OCI-LY7 (cell line): ENCODE data around the gene GDPD4.

Source experiments
- CTCF ChIP-seq: fragments of 200-600 bp; sonication (generic); conservative IDR thresholded peaks from 2 replicates; pipeline ENCODE4 v1.5.1; 2014; ENCODE audit warnings: mild to moderate bottlenecking, antibody characterized with exemption, low read length, moderate library complexity, mixed read lengths
- EZH2phosphoT487 ChIP-seq: fragments of 200-600 bp; sonication (generic); IDR thresholded peaks from 2 replicates; pipeline ENCODE4 v1.6.1; 2018; ENCODE audit warnings: low read depth, borderline replicate concordance, mild to moderate bottlenecking, mixed run types, antibody characterized with exemption, low read length, moderate library complexity, mixed read lengths

DNA sequence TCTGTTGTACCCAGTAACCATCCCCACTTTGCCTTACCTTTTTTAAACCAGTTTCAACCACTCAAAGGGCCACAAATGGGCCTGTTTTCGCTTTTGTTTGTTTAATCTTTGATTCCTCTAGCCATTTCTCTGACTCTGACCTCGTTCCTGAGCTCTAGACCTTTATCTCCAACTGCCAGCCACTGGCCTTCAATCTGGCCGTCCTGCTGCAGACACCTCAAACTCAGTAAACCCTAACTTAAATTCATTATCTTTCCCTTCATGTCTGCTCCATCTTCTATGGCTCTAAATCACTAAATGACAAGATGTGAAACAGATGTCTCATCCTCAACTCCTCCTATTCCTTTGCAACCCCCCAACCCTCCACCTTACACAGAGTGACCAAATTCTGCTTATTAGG lies 1.3 kb upstream of the GDPD4 start:
- TF ChIP-seq CTCF (no peak), EZH2phosphoT487 (no peak)
